Activated CD8-positive, alpha-beta T cell treated with anti-CD3 and anti-CD28 coated beads, Interleukin-2, amount 10 ng/mL, durations not matched to agents 7 days and 5 days (primary cell): Measurements from ENCODE around the gene EIF5A. TPM values are rescaled to one million over a fixed set of nuclear protein-coding genes. Genes with fewer than 3 reads are reported as not detected.

ENCODE experiments used
- ATAC-seq: fragments of 150-1000 bp; cut with Tn5 transposase; one replicate; pipeline ENCODE4 v1.10.0; 2021; ENCODE audit warnings: moderate library complexity
- CTCF ChIA-PET: fragments of 350-600 bp; sonication (Branson Sonifier 250); formaldehyde crosslinking; loops from one replicate; lab custom pipeline; 2021; ENCODE audit warnings: antibody characterized with exemption; lab: Charles Lee
- POLR2A ChIA-PET: fragments of 350-600 bp; sonication (Branson Sonifier 250); formaldehyde crosslinking; loops from one replicate; lab custom pipeline; 2021; ENCODE audit warnings: antibody characterized with exemption; lab: Charles Lee
- DNase-seq: peaks from one replicate; pipeline ENCODE4 v3.0.0-alpha.2; 2020
- H3K27ac Mint-ChIP-seq: one replicate; pipeline ENCODE4 v1.8.0; 2021; ENCODE audit warnings: mild to moderate bottlenecking, mixed read lengths
- H3K27me3 Mint-ChIP-seq: one replicate; pipeline ENCODE4 v1.8.0; 2021; ENCODE audit warnings: low read depth, mixed read lengths
- H3K36me3 Mint-ChIP-seq: one replicate; pipeline ENCODE4 v1.8.0; 2021; ENCODE audit warnings: low read depth, mixed read lengths
- H3K4me1 Mint-ChIP-seq: one replicate; pipeline ENCODE4 v1.8.0; 2021; ENCODE audit warnings: low read depth, mixed read lengths
- H3K4me3 Mint-ChIP-seq: one replicate; pipeline ENCODE4 v1.8.0; 2021; ENCODE audit warnings: mild to moderate bottlenecking, mixed read lengths
- H3K9me3 Mint-ChIP-seq: one replicate; pipeline ENCODE4 v1.8.0; 2022; ENCODE audit warnings: mixed read lengths; ENCODE audit not compliant: insufficient read depth
- total RNA-seq, 2 experiments: library from RNA; stranded (reverse); gene quantifications; one replicate each; pipeline ENCODE4 v1.2.3, GENCODE V29; 2021

Gene EIF5A
- total RNA-seq, 2 experiments from 2014 or later: 685 to 690 TPM

GRCh38 chr17:7348478-7349242 lies 41.2 kb downstream of the EIF5A start:
- Mint-ChIP-seq H3K27ac (peak overlapping the region; percentile 66), H3K4me1 (peaks cover 60% of the 10 kb centered on the region), H3K9me3 (no peaks in the 10 kb centered on the region), H3K27me3 (no peaks in the 10 kb centered on the region), H3K4me3 (no peak overlapping the region), H3K36me3 (peaks cover 74% of the 10 kb centered on the region)
- ChIA-PET CTCF (interaction anchor here (1.1 to 4.6 kb wide), 4 partner anchors 11 to 211 kb away, joined by 3 to 35 read pairs (median 4); partner anchors contain the start of gene ACAP1), POLR2A (interaction anchor here (0.7 to 5.0 kb wide), 5 partner anchors 12 to 135 kb away, joined by 3 to 54 read pairs (median 6); partner anchors contain the start of genes ACAP1 and NEURL4)
- DNase-seq: no peak
- ATAC-seq: no peak

- H3K36me3 Mint-ChIP-seq: peaks cover 52% of the 10 kb centered on the region
- DNase-seq: peak; percentile 87
- POLR2A ChIA-PET: interaction anchor here (2.2 to 5.0 kb wide), 3 partner anchors 15 to 22 kb away, joined by 9 to 54 read pairs (median 15); partner anchors contain the start of genes ACAP1 and NEURL4
- ATAC-seq: peak; percentile 63
- peak within 1 kb of the TSS; percentile 76 for H3K4me3 Mint-ChIP-seq
- peak within 1 kb of the TSS; percentile 81 for H3K27ac Mint-ChIP-seq
- H3K9me3 Mint-ChIP-seq: no peaks in the 10 kb centered on the region
- no peaks in the 10 kb centered on the region for H3K27me3 Mint-ChIP-seq
- peaks cover 80% of the 10 kb centered on the region for H3K4me1 Mint-ChIP-seq
- CTCF ChIA-PET: interaction anchor here (0.6 to 4.9 kb wide), 8 partner anchors 15 to 335 kb away, joined by 3 to 41 read pairs (median 8); partner anchors contain the start of genes ACAP1, NEURL4, TMEM102 and TP53
These were observed 44.5 kb downstream of the EIF5A start, which contains the start of gene KCTD11 for GRCh38 chr17:7351665-7352502. TSS of gene KCTD11 (plus strand) at chr17:7352162.

- Mint-ChIP-seq H3K4me1 (peaks cover 77% of the 10 kb centered on the region), H3K9me3 (no peaks in the 10 kb centered on the region), H3K27ac (peak overlapping the region; percentile 79), H3K4me3 (peak overlapping the region; percentile 76), H3K36me3 (peaks cover 48% of the 10 kb centered on the region), H3K27me3 (no peaks in the 10 kb centered on the region)
- ATAC-seq (no peak), DNase-seq (peak; percentile 41)
- ChIA-PET POLR2A (interaction anchor here (2.2 kb wide), 1 partner anchor 16 kb away, joined by 9 read pairs; the partner anchor contains the start of gene ACAP1), CTCF (interaction anchor here (1.6 to 4.9 kb wide), 3 partner anchors 16 to 208 kb away, joined by 4 to 41 read pairs (median 4); partner anchors contain the start of genes ACAP1 and NEURL4)
These were observed 45.1 kb downstream of the EIF5A start for GRCh38 chr17:7352503-7352889.

- POLR2A ChIA-PET: interaction anchor here (0.7 to 2.2 kb wide), 3 partner anchors 9 to 130 kb away, joined by 3 to 9 read pairs (median 5); partner anchors contain the start of gene ACAP1
- H3K36me3 Mint-ChIP-seq: peaks cover 44% of the 10 kb centered on the region
- no peaks in the 10 kb centered on the region for H3K9me3 Mint-ChIP-seq
- H3K27me3 Mint-ChIP-seq: no peaks in the 10 kb centered on the region
- H3K4me1 Mint-ChIP-seq: peaks cover 73% of the 10 kb centered on the region
- CTCF ChIA-PET: interaction anchor here (0.5 to 5.7 kb wide), 10 partner anchors 17 to 334 kb away, joined by 3 to 83 read pairs (median 6); partner anchors contain the start of genes ACAP1, FGF11, NEURL4 and SENP3
- peak overlapping the region; percentile 79 for H3K27ac Mint-ChIP-seq
- DNase-seq (no peak), ATAC-seq (no peak)
- peak overlapping the region; percentile 76 for H3K4me3 Mint-ChIP-seq
These were observed 45.6 kb downstream of the EIF5A start for GRCh38 chr17:7352910-7353635.

- ChIA-PET CTCF (interaction anchor here (1.1 to 5.7 kb wide), 11 partner anchors 10 to 333 kb away, joined by 3 to 83 read pairs (median 13); partner anchors contain the start of genes ACAP1, FGF11, NEURL4 and SENP3), POLR2A (interaction anchor here (1.0 to 2.2 kb wide), 5 partner anchors 10 to 136 kb away, joined by 3 to 9 read pairs (median 3); partner anchors contain the start of gene ACAP1)
- DNase-seq (peak; percentile 41), ATAC-seq (peak; percentile 10)
- Mint-ChIP-seq H3K27me3 (peaks cover 1% of the 10 kb centered on the region), H3K27ac (peak overlapping the region; percentile 56), H3K4me1 (peaks cover 60% of the 10 kb centered on the region), H3K4me3 (no peak overlapping the region), H3K36me3 (peaks cover 33% of the 10 kb centered on the region), H3K9me3 (no peaks in the 10 kb centered on the region)
These were observed 46.9 kb downstream of the EIF5A start for GRCh38 chr17:7354262-7354843.

- CTCF ChIA-PET: interaction anchor here (0.7 to 5.7 kb wide), 24 partner anchors 11 to 334 kb away, joined by 3 to 83 read pairs (median 8); partner anchors contain the start of genes ACAP1, CHRNB1, FGF11 and NEURL4
- no peak for DNase-seq
- Mint-ChIP-seq H3K9me3 (no peaks in the 10 kb centered on the region), H3K27ac (peak within 1 kb of the TSS; percentile 56), H3K27me3 (peaks cover 4% of the 10 kb centered on the region), H3K4me3 (no peak within 1 kb of the TSS), H3K4me1 (peaks cover 55% of the 10 kb centered on the region), H3K36me3 (peaks cover 28% of the 10 kb centered on the region)
- POLR2A ChIA-PET: interaction anchor here (0.9 to 1.8 kb wide), 3 partner anchors 81 to 332 kb away, joined by 3 to 8 read pairs (median 4); partner anchors contain the start of gene TP53
- no peak for ATAC-seq
These were observed 47.6 kb downstream of the EIF5A start, which contains the start of gene TMEM95 for GRCh38 chr17:7355053-7355452. TSS of gene TMEM95 (plus strand) at chr17:7355156. CDS start at chr17:7355205, 49 bp downstream.

GRCh38 chr17:7355573-7355972 lies 48.1 kb downstream of the EIF5A start:
- H3K9me3 Mint-ChIP-seq: no peaks in the 10 kb centered on the region
- CTCF ChIA-PET: interaction anchor here (0.6 to 5.7 kb wide), 41 partner anchors 9 to 333 kb away, joined by 3 to 83 read pairs (median 5); partner anchors contain the start of genes ACAP1, CHRNB1, FGF11 and FXR2

GRCh38 chr17:7356072-7356549 lies 48.7 kb downstream of the EIF5A start:
- Mint-ChIP-seq H3K27me3 (peaks cover 4% of the 10 kb centered on the region), H3K27ac (peak overlapping the region; percentile 28), H3K4me3 (no peak overlapping the region), H3K4me1 (peaks cover 45% of the 10 kb centered on the region), H3K36me3 (peaks cover 20% of the 10 kb centered on the region), H3K9me3 (no peaks in the 10 kb centered on the region)
- CTCF ChIA-PET: interaction anchor here (0.6 to 5.7 kb wide), 39 partner anchors 9 to 333 kb away, joined by 3 to 83 read pairs (median 5); partner anchors contain the start of genes ACAP1, CHRNB1, FGF11 and FXR2
- DNase-seq (peak; percentile 92), ATAC-seq (peak; percentile 73)
- POLR2A ChIA-PET: interaction anchor here (0.5 to 1.9 kb wide), 9 partner anchors 19 to 331 kb away, joined by 3 to 8 read pairs (median 3); partner anchors contain the start of genes ACAP1, CHRNB1, POLR2A and TMEM102

More at GRCh38 chr17:7355573-7355972, 48.1 kb downstream of the EIF5A start:
- Mint-ChIP-seq H3K4me1 (peaks cover 50% of the 10 kb centered on the region), H3K27ac (peak overlapping the region; percentile 28), H3K36me3 (peaks cover 24% of the 10 kb centered on the region), H3K4me3 (no peak overlapping the region), H3K27me3 (peaks cover 4% of the 10 kb centered on the region)
- POLR2A ChIA-PET: interaction anchor here (0.9 to 1.9 kb wide), 7 partner anchors 19 to 332 kb away, joined by 3 to 8 read pairs (median 4); partner anchors contain the start of genes ACAP1, POLR2A and TP53
- DNase-seq: no peak
- ATAC-seq: no peak

GRCh38 chr17:7356756-7357155 lies 49.3 kb downstream of the EIF5A start:
- H3K4me3 Mint-ChIP-seq: no peak overlapping the region
- ChIA-PET CTCF (interaction anchor here (0.6 to 5.7 kb wide), 15 partner anchors 12 to 330 kb away, joined by 3 to 83 read pairs (median 10); partner anchors contain the start of genes ACAP1, SENP3, TMEM102 and TMEM256), POLR2A (interaction anchor here (0.8 to 1.9 kb wide), 6 partner anchors 20 to 330 kb away, joined by 3 to 8 read pairs (median 4); partner anchors contain the start of genes ACAP1, CHRNB1, POLR2A and TMEM102)
- peaks cover 17% of the 10 kb centered on the region for H3K36me3 Mint-ChIP-seq
- no peak overlapping the region for H3K27ac Mint-ChIP-seq
- H3K27me3 Mint-ChIP-seq: peaks cover 4% of the 10 kb centered on the region
- H3K9me3 Mint-ChIP-seq: no peaks in the 10 kb centered on the region
- peaks cover 42% of the 10 kb centered on the region for H3K4me1 Mint-ChIP-seq
- ATAC-seq (no peak), DNase-seq (no peak)
